Esophagus squamous epithelium (tissue), 4 donors: Measurements from ENCODE around the gene NOXRED1.

Experiments used
- POLR2A ChIP-seq, 4 donors: fragments of 450-650 bp; IDR thresholded peaks; one replicate each; pipeline ENCODE4 v1.6.1; 2017; ENCODE audit warnings: antibody characterized with exemption in 4 of 4, mild to moderate bottlenecking in 4 of 4, moderate library complexity in 3 of 4
- TF ChIP-seq, protein P1 (sequence below), 6 experiments: fragments of 450-650 bp in 4 of 6; fragments of 200-600 bp in 2 of 6; sonication (generic) in 2 of 6; IDR thresholded peaks; one replicate each; pipeline ENCODE4 v1.5.1; 2016 to 2019; ENCODE audit warnings: antibody characterized with exemption in 6 of 6, mild to moderate bottlenecking in 4 of 6, moderate library complexity in 4 of 6

DNA sequence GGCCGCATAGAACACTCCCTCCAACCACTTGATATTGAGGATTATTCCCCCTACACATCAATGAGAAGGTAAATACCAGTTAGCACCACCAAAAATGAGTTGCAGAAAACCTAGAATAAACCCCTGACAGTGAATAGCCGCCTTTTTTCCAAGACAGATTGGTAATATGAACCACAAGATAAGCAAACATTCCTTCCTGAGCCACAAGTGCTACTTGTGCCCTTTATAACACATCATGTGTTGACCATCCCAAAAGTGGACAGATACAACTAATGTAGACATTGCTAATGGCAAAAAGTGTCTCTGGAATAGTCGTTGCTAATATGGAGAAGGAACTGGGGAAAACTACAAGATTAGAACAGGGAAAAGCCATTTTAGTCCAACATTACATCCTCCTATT is 17.2 kb downstream of the NOXRED1 start:
- TF ChIP-seq, protein P1, sequence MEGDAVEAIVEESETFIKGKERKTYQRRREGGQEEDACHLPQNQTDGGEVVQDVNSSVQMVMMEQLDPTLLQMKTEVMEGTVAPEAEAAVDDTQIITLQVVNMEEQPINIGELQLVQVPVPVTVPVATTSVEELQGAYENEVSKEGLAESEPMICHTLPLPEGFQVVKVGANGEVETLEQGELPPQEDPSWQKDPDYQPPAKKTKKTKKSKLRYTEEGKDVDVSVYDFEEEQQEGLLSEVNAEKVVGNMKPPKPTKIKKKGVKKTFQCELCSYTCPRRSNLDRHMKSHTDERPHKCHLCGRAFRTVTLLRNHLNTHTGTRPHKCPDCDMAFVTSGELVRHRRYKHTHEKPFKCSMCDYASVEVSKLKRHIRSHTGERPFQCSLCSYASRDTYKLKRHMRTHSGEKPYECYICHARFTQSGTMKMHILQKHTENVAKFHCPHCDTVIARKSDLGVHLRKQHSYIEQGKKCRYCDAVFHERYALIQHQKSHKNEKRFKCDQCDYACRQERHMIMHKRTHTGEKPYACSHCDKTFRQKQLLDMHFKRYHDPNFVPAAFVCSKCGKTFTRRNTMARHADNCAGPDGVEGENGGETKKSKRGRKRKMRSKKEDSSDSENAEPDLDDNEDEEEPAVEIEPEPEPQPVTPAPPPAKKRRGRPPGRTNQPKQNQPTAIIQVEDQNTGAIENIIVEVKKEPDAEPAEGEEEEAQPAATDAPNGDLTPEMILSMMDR (IDR thresholded peaks at IDR 0.05): no peak
- TF ChIP-seq POLR2A (IDR thresholded peaks at IDR 0.05): no peak
